GM12892 (cell line): ENCODE results near the gene ARID1B.

ENCODE experiments used
- POLR2A ChIP-seq: IDR thresholded peaks from 2 replicates; pipeline ENCODE4 v1.6.1; 2011; ENCODE audit warnings: low read depth, low read length, control low read depth
- POLR2AphosphoS5 ChIP-seq: IDR thresholded peaks from 2 replicates; pipeline ENCODE4 v1.6.1; 2011; ENCODE audit warnings: low read depth, low read length, control low read depth

DNA sequence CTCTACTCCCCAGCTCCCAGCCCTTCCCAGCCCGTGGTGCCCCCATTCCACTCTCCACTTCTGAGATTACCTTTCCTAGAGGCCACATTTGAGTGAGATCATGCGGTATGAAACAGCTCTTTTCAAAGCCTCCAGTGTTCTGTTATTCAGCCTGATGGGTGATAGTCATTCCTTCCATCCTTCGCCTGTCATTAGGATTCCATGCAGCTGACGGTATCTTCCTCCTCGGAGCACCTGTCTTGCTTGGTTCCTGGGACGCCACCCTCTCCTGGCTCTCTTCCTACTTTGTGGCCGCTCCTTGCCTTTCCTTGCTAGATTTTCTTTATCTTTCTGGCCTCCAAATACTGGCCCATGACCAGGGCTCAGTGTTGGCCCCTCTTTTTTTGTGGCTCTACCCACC is 137.0 kb downstream of the ARID1B start:
- TF ChIP-seq POLR2A (no peak), POLR2AphosphoS5 (no peak)
